Measurements from ENCODE around the gene MYCBP2. TPM values are rescaled to one million over a fixed set of nuclear protein-coding genes. Genes with fewer than 3 reads are reported as not detected.

Gene MYCBP2
- total RNA-seq, 1 experiment from 2014 or later: 51.8 TPM

DNA sequence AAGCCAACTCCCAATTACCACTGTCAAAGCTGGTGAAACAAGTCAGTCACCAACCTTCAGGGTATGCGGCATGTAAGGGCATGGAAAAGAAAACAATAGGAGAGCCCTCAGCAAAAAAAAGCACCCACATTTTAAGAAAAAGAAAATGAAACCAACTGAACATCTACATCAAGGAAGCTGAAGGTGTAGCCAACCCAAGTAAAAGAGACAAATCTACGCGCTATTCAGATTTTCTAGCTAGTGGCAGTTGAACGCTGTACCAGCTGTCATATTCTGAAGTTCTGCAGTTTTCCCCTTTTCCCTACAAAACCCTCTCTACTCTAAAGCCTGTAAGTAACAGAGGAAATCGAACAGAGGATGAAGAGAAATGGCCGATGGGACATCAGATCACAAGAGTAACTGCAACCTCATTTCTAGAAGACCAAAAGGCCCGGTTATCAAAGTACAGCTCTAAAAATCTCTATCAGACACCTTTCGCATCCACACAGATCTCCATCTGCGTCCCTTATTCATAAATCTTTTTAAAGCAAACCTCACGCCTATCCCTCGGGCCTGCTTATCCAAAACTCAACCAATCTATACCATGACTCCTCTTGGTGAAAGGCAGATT lies 1.4 kb downstream of the MYCBP2 start:
- Mint-ChIP-seq H3K9me3 (ENCODE audit: unreplicated experiment) (no peaks in the 10 kb centered on the region), H3K27ac (ENCODE audit: low read depth, unreplicated experiment) (peak overlapping the region; percentile 82), H3K4me1 (ENCODE audit: insufficient read depth, unreplicated experiment) (peaks cover 29% of the 10 kb centered on the region), H3K27me3 (ENCODE audit: insufficient read depth, unreplicated experiment) (no peaks in the 10 kb centered on the region), H3K36me3 (ENCODE audit: insufficient read depth, unreplicated experiment) (no peaks in the 10 kb centered on the region), H3K4me3 (ENCODE audit: unreplicated experiment) (peak overlapping the region; percentile 96)
- intact Hi-C loops (cut with micrococcal nuclease): no loop called here
- TSS peak; percentile 48 for BruUV-seq (replicated peaks)
- ChIA-PET POLR2A (interaction anchor here (0.6 to 3.9 kb wide), 21 partner anchors 10 to 1151 kb away, joined by 3 to 21 read pairs (median 5); partner anchors contain the start of gene CLN5), CTCF (interaction anchor here (0.8 to 1.5 kb wide), 6 partner anchors 8 to 50 kb away, joined by 3 to 5 read pairs (median 4); no protein-coding TSS in a partner anchor)
- peak; percentile 45 for DNase-seq (ENCODE audit: unreplicated experiment)
- TF ChIP-seq CTCF (IDR thresholded peaks at IDR 0.05; ENCODE audit: unreplicated experiment): no peak

GRCh38 chr13:77323858-77324257 lies 3.0 kb downstream of the MYCBP2 start:
- Mint-ChIP-seq H3K4me3 (ENCODE audit: unreplicated experiment) (no peak overlapping the region), H3K27me3 (ENCODE audit: insufficient read depth, unreplicated experiment) (no peaks in the 10 kb centered on the region), H3K36me3 (ENCODE audit: insufficient read depth, unreplicated experiment) (no peaks in the 10 kb centered on the region), H3K27ac (ENCODE audit: low read depth, unreplicated experiment) (no peak overlapping the region), H3K9me3 (ENCODE audit: unreplicated experiment) (no peaks in the 10 kb centered on the region), H3K4me1 (ENCODE audit: insufficient read depth, unreplicated experiment) (peaks cover 25% of the 10 kb centered on the region)
- DNase-seq (ENCODE audit: unreplicated experiment): no peak
- ChIA-PET CTCF (no interaction called here), POLR2A (interaction anchor here (0.6 to 3.9 kb wide), 3 partner anchors 16 to 152 kb away, joined by 3 to 21 read pairs (median 6); no protein-coding TSS in a partner anchor)
- BruUV-seq (replicated peaks): no TSS peak
- TF ChIP-seq CTCF (IDR thresholded peaks at IDR 0.05; ENCODE audit: unreplicated experiment): no peak
- intact Hi-C loops (cut with micrococcal nuclease): no loop called here

DNA sequence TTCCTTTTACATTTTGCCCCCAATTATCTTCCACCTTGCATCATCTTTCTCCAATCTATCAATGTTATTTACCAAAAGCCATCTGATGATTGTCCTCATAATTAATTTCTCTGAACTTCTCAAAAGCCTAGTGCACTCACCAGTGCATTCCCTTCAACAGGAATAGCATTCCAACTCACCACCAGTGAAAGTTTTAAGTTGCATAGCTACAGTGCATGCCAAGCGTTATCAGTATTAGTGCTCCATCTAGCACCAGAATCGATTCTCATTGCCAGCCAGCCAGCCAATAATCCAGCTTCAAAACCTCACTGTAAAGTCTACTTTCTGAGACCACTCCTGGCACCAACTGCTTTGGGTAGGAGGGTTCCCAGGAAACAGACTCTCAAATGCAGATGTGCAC lies 7.4 kb downstream of the MYCBP2 start:
- POLR2A ChIA-PET: interaction anchor here (1.2 kb wide), 1 partner anchor 10 kb away, joined by 4 read pairs; no protein-coding TSS in a partner anchor
- CTCF ChIA-PET: interaction anchor here (0.6 to 1.8 kb wide), 2 partner anchors 12 to 173 kb away, joined by 5 read pairs; no protein-coding TSS in a partner anchor
- no peak overlapping the region for H3K27ac Mint-ChIP-seq (ENCODE audit: low read depth, unreplicated experiment)
- no peaks in the 10 kb centered on the region for H3K36me3 Mint-ChIP-seq (ENCODE audit: insufficient read depth, unreplicated experiment)
- no peak for DNase-seq (ENCODE audit: unreplicated experiment)
- intact Hi-C loops (cut with micrococcal nuclease): no loop called here
- H3K4me1 Mint-ChIP-seq (ENCODE audit: insufficient read depth, unreplicated experiment): peaks cover 21% of the 10 kb centered on the region
- no peak overlapping the region for H3K4me3 Mint-ChIP-seq (ENCODE audit: unreplicated experiment)
- no peak for TF ChIP-seq CTCF (IDR thresholded peaks at IDR 0.05; ENCODE audit: unreplicated experiment)
- no TSS peak for BruUV-seq (replicated peaks)
- no peaks in the 10 kb centered on the region for H3K27me3 Mint-ChIP-seq (ENCODE audit: insufficient read depth, unreplicated experiment)
- H3K9me3 Mint-ChIP-seq (ENCODE audit: unreplicated experiment): no peaks in the 10 kb centered on the region

GRCh38 chr13:77318741-77319140 lies 8.2 kb downstream of the MYCBP2 start:
- no peak for TF ChIP-seq CTCF (IDR thresholded peaks at IDR 0.05; ENCODE audit: unreplicated experiment)
- Mint-ChIP-seq H3K9me3 (ENCODE audit: unreplicated experiment) (no peaks in the 10 kb centered on the region), H3K27ac (ENCODE audit: low read depth, unreplicated experiment) (no peak overlapping the region), H3K4me3 (ENCODE audit: unreplicated experiment) (no peak overlapping the region), H3K27me3 (ENCODE audit: insufficient read depth, unreplicated experiment) (no peaks in the 10 kb centered on the region), H3K4me1 (ENCODE audit: insufficient read depth, unreplicated experiment) (peaks cover 13% of the 10 kb centered on the region), H3K36me3 (ENCODE audit: insufficient read depth, unreplicated experiment) (no peaks in the 10 kb centered on the region)
- ChIA-PET CTCF (interaction anchor here (1.8 kb wide), 1 partner anchor 174 kb away, joined by 5 read pairs; no protein-coding TSS in a partner anchor), POLR2A (no interaction called here)
- no TSS peak for BruUV-seq (replicated peaks)
- intact Hi-C loops (cut with micrococcal nuclease): no loop called here
- no peak for DNase-seq (ENCODE audit: unreplicated experiment)

Data from MCF 10A (cell line).